Parathyroid adenoma (tissue), 2 donors: ENCODE data around the gene FAM83E.

ENCODE experiments used
- H2AFZ ChIP-seq: fragments of 300-600 bp; sonication (generic); one replicate; pipeline ENCODE4 v1.7.0; 2017; ENCODE audit warnings: antibody characterized with exemption, mild to moderate bottlenecking
- H3K27ac ChIP-seq: fragments of 300-600 bp; sonication (generic); one replicate; pipeline ENCODE4 v1.7.0; 2017
- H3K27me3 ChIP-seq: fragments of 300-600 bp; sonication (generic); one replicate; pipeline ENCODE4 v1.7.0; 2017; ENCODE audit warnings: low read length; ENCODE audit not compliant: control insufficient read depth, insufficient read depth
- H3K36me3 ChIP-seq: fragments of 300-600 bp; sonication (generic); one replicate; pipeline ENCODE4 v1.7.0; 2017; ENCODE audit warnings: low read length; ENCODE audit not compliant: control insufficient read depth, insufficient read depth
- H3K4me1 ChIP-seq: fragments of 300-600 bp; sonication (generic); one replicate; pipeline ENCODE4 v1.7.0; 2017; ENCODE audit warnings: control low read depth
- H3K4me2 ChIP-seq: fragments of 300-600 bp; sonication (generic); one replicate; pipeline ENCODE4 v1.7.0; 2017; ENCODE audit warnings: low read length
- H3K4me3 ChIP-seq: fragments of 300-600 bp; sonication (generic); one replicate; pipeline ENCODE4 v1.7.0; 2017; ENCODE audit warnings: low read depth, low read length
- H3K79me2 ChIP-seq: fragments of 300-600 bp; sonication (generic); one replicate; pipeline ENCODE4 v1.7.0; 2017; ENCODE audit warnings: control low read depth
- H3K9ac ChIP-seq: fragments of 300-600 bp; sonication (generic); one replicate; pipeline ENCODE4 v1.7.0; 2017; ENCODE audit warnings: mild to moderate bottlenecking
- H3K9me3 ChIP-seq: fragments of 300-600 bp; sonication (generic); one replicate; pipeline ENCODE4 v1.7.0; 2017; ENCODE audit warnings: low read length; ENCODE audit not compliant: control insufficient read depth
- CTCF ChIP-seq: fragments of 300-600 bp; sonication (generic); IDR thresholded peaks from one replicate; pipeline ENCODE4 v1.7.0; 2017; ENCODE audit warnings: antibody characterized with exemption, mild to moderate bottlenecking
- donor health status: primary hyperparathyroidism.

The FAM83E gene

GRCh38 chr19:48575931-48576622, 38.8 kb downstream of the FAM83E start:
- no peak for TF ChIP-seq CTCF
- Histone ChIP-seq H3K27ac (no peak overlapping the region), H3K9ac (no peak overlapping the region), H3K9me3 (no peaks in the 10 kb centered on the region), H3K4me3 (no peak overlapping the region), H3K4me1 (no peaks in the 10 kb centered on the region), H2AFZ (no peak overlapping the region), H3K79me2 (no peaks in the 10 kb centered on the region), H3K27me3 (no peaks in the 10 kb centered on the region), H3K36me3 (no peaks in the 10 kb centered on the region), H3K4me2 (no peak overlapping the region)

- Histone ChIP-seq H3K27ac (no peak overlapping the region), H2AFZ (no peak overlapping the region), H3K4me1 (no peaks in the 10 kb centered on the region), H3K9ac (no peak overlapping the region), H3K27me3 (no peaks in the 10 kb centered on the region), H3K9me3 (no peaks in the 10 kb centered on the region), H3K36me3 (no peaks in the 10 kb centered on the region), H3K79me2 (no peaks in the 10 kb centered on the region), H3K4me2 (no peak overlapping the region), H3K4me3 (no peak overlapping the region)
- no peak for TF ChIP-seq CTCF
These were observed 41.7 kb downstream of the FAM83E start for GRCh38 chr19:48573163-48573505.

GRCh38 chr19:48571378-48572162, 43.3 kb downstream of the FAM83E start:
- H3K27ac ChIP-seq = no peak overlapping the region
- TF ChIP-seq CTCF = no peak
- no peaks in the 10 kb centered on the region for H3K27me3 ChIP-seq
- H3K9ac ChIP-seq = no peak overlapping the region
- no peaks in the 10 kb centered on the region for H3K36me3 ChIP-seq
- no peaks in the 10 kb centered on the region for H3K4me1 ChIP-seq
- H3K4me2 ChIP-seq = no peak overlapping the region
- no peak overlapping the region for H3K4me3 ChIP-seq
- H3K9me3 ChIP-seq = no peaks in the 10 kb centered on the region
- no peaks in the 10 kb centered on the region for H3K79me2 ChIP-seq
- H2AFZ ChIP-seq = no peak overlapping the region

- Histone ChIP-seq H2AFZ (peak overlapping the region; percentile 16), H3K4me2 (no peak overlapping the region), H3K79me2 (no peaks in the 10 kb centered on the region), H3K36me3 (no peaks in the 10 kb centered on the region), H3K9ac (no peak overlapping the region), H3K9me3 (no peaks in the 10 kb centered on the region), H3K27me3 (no peaks in the 10 kb centered on the region), H3K4me1 (no peaks in the 10 kb centered on the region), H3K4me3 (no peak overlapping the region), H3K27ac (no peak overlapping the region)
- TF ChIP-seq CTCF = no peak
These were observed 45.1 kb downstream of the FAM83E start for GRCh38 chr19:48569814-48570213.
